ENCODE results near the gene NOC3L.

DNA sequence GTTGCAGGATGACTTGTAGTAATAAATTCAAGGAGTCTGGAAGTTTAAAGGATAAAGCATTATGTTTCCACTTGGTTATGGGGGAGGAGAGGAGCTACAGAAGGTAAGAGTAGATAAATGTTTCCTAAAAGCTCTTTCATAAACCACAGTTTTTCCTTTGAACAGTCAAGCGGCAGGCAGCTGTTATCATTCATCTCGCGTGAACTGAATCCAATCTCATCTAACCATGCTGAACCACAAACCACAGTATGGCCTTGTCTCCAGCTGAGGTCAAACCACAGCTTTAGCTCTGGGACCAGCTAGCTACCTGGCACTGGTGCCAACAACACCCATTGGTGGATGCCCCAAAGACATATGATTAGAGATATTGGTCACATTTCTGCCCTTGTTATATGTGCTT, 63.3 kb downstream of the NOC3L start:
- TF ChIP-seq, protein P1, sequence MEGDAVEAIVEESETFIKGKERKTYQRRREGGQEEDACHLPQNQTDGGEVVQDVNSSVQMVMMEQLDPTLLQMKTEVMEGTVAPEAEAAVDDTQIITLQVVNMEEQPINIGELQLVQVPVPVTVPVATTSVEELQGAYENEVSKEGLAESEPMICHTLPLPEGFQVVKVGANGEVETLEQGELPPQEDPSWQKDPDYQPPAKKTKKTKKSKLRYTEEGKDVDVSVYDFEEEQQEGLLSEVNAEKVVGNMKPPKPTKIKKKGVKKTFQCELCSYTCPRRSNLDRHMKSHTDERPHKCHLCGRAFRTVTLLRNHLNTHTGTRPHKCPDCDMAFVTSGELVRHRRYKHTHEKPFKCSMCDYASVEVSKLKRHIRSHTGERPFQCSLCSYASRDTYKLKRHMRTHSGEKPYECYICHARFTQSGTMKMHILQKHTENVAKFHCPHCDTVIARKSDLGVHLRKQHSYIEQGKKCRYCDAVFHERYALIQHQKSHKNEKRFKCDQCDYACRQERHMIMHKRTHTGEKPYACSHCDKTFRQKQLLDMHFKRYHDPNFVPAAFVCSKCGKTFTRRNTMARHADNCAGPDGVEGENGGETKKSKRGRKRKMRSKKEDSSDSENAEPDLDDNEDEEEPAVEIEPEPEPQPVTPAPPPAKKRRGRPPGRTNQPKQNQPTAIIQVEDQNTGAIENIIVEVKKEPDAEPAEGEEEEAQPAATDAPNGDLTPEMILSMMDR (conservative IDR thresholded peaks at IDR 0.05; ENCODE audit: low read length): no peak
- no peak for TF ChIP-seq EZH2phosphoT487 (IDR thresholded peaks at IDR 0.05; ENCODE audit: borderline replicate concordance, low read depth, low read length)
